H1 (cell line): ENCODE data around the gene SV2C. TPM values are rescaled to one million over a fixed set of nuclear protein-coding genes. Genes with fewer than 3 reads are reported as not detected.

Experiments
- ATF3 ChIP-seq: IDR thresholded peaks from 2 replicates; pipeline ENCODE4 v1.6.1; 2011; ENCODE audit warnings: low read depth, mild to moderate bottlenecking, low read length; ENCODE audit not compliant: insufficient read depth
- CHD7 ChIP-seq: fragments of 300-600 bp; sonication (generic); IDR thresholded peaks from 2 replicates; pipeline ENCODE4 v1.7.1; 2012; ENCODE audit warnings: low read length, moderate library complexity, mild to moderate bottlenecking, inconsistent platforms; ENCODE audit not compliant: insufficient replicate concordance
- HDAC6 ChIP-seq: IDR thresholded peaks from one replicate; pipeline ENCODE4 v1.7.1; 2012; ENCODE audit warnings: low read depth, mild to moderate bottlenecking, inconsistent platforms, low read length, moderate library complexity
- KDM1A ChIP-seq: fragments of 200-600, 300-600 bp; sonication (generic); IDR thresholded peaks from 2 replicates; pipeline ENCODE4 v1.7.1; 2016; ENCODE audit warnings: mild to moderate bottlenecking, low read length, borderline replicate concordance
- NANOG ChIP-seq: IDR thresholded peaks from 2 replicates; pipeline ENCODE4 v1.6.1; 2011; ENCODE audit warnings: low read length, low read depth, mild to moderate bottlenecking, inconsistent platforms; ENCODE audit not compliant: insufficient read depth, poor library complexity, severe bottlenecking
- SP1 ChIP-seq: IDR thresholded peaks from 2 replicates; pipeline ENCODE4 v1.6.1; 2011; ENCODE audit warnings: low read depth, low read length
- SUZ12 ChIP-seq: fragments of 200-600 bp; sonication (generic); IDR thresholded peaks from 2 replicates; pipeline ENCODE4 v1.6.1; 2012; ENCODE audit warnings: mild to moderate bottlenecking, inconsistent platforms, low read length, moderate library complexity, mixed read lengths
- USF2 ChIP-seq: IDR thresholded peaks from 2 replicates; pipeline ENCODE4 v1.6.1; 2011; ENCODE audit warnings: low read length, improper control_type of control experiment
- polyA plus RNA-seq, 7 experiments: library from polyadenylated mRNA; depleted of rRNA in 3 of 7; stranded (reverse) in 5 of 7; unstranded in 2 of 7; fragments of >200 nt in 5 of 7; fragments of 200-250 nt in 2 of 7; gene quantifications; 1 replicate in 5 of 7; 2 replicates in 1 of 7; 4 replicates in 1 of 7; pipeline versions ENCODE4 v1.2.1 to v1.2.3, GENCODE V29; 2011 to 2013; ENCODE audit warnings: missing spikeins in 2 of 7, mixed read lengths in 2 of 7
- total RNA-seq: library from RNA; stranded (reverse); fragmentation: NEBNext Ultra II Directional; extraction: Animal tissue kit (Norgen Biotek cat#: 25700); gene quantifications from 2 replicates; pipeline ENCODE4 v1.2.1, GENCODE V29; 2021

SV2C gene
- total and polyA plus RNA-seq, 2 of the 8 experiments (the other 6 are each of a cell fraction or from before 2014, with no cell fraction given), result 0.08 to 0.24 TPM

- TF ChIP-seq CHD7 (no peak), ATF3 (no peak), SP1 (no peak), SUZ12 (no peak), KDM1A (no peak), USF2 (no peak), NANOG (no peak), HDAC6 (no peak)
Measured at GRCh38 chr5:76380346-76381066, 297.3 kb downstream of the SV2C start (continued).
